PC-3 (cell line): ENCODE data around the gene ARHGAP4. TPM values are rescaled to one million over a fixed set of nuclear protein-coding genes. Genes with fewer than 3 reads are reported as not detected.

Experiments used
- ATAC-seq: fragments of 200-7000 bp; cut with Tn5 transposase; 2 replicates; pipeline ENCODE4 v1.9.1; 2020; ENCODE audit warnings: mild to moderate bottlenecking, moderate library complexity
- BruUV-seq: library from RNA; stranded (reverse); fragments of 400-500 nt; replicated peaks from 2 replicates; lab custom pipeline; 2021; lab: Mats Ljungman, UMichigan
- CTCF ChIA-PET: fragments of 300-600 bp; sonication (Branson Sonifier 250); formaldehyde crosslinking; loops from one replicate; lab custom pipeline; 2022; ENCODE audit warnings: antibody characterized with exemption; lab: Charles Lee
- POLR2A ChIA-PET: fragments of 300-600 bp; sonication (Branson Sonifier 250); formaldehyde crosslinking; loops from one replicate; lab custom pipeline; 2022; ENCODE audit warnings: antibody characterized with exemption; ENCODE audit not compliant: unreplicated experiment; lab: Charles Lee
- DNase-seq: peaks from one replicate; pipeline ENCODE4 v3.0.0-alpha.2; 2015
- H2AFZ ChIP-seq: fragments of 300-600 bp; sonication (generic); 2 replicates; pipeline ENCODE4 v1.6.0; 2016; ENCODE audit warnings: antibody characterized with exemption, low read length
- H3F3A ChIP-seq: fragments of 300-600 bp; sonication (generic); one replicate; pipeline ENCODE4 v1.6.0; 2017; ENCODE audit warnings: antibody characterized with exemption, low read length, control low read depth, mild to moderate bottlenecking; ENCODE audit not compliant: unreplicated experiment
- H3K27ac ChIP-seq: fragments of 300-600 bp; sonication (generic); 2 replicates; pipeline ENCODE4 v1.5.1; 2016; ENCODE audit warnings: mild to moderate bottlenecking, low read length
- H3K27me3 ChIP-seq: fragments of 300-600 bp; sonication (generic); 2 replicates; pipeline ENCODE4 v1.6.1; 2016; ENCODE audit warnings: low read length, mixed read lengths
- H3K36me3 ChIP-seq: fragments of 300-600 bp; sonication (generic); 2 replicates; pipeline ENCODE4 v1.6.1; 2016; ENCODE audit warnings: low read depth, mixed run types, low read length, mixed read lengths
- H3K4me1 ChIP-seq: fragments of 300-600 bp; sonication (generic); 2 replicates; pipeline ENCODE4 v1.5.1; 2016; ENCODE audit warnings: low read length; ENCODE audit not compliant: insufficient read depth
- H3K4me2 ChIP-seq: fragments of 300-600 bp; sonication (generic); 2 replicates; pipeline ENCODE4 v1.6.0; 2016; ENCODE audit warnings: low read length
- H3K4me3 ChIP-seq: fragments of 300-600 bp; sonication (generic); 2 replicates; pipeline ENCODE4 v1.5.1; 2016; ENCODE audit warnings: mild to moderate bottlenecking, low read length, mixed read lengths
- H3K79me2 ChIP-seq: fragments of 300-600 bp; sonication (generic); 2 replicates; pipeline ENCODE4 v1.6.1; 2017; ENCODE audit warnings: low read length, mixed read lengths
- H3K9ac ChIP-seq: fragments of 300-600 bp; sonication (generic); 2 replicates; pipeline ENCODE4 v1.6.0; 2016; ENCODE audit warnings: mild to moderate bottlenecking, low read length
- H3K9me2 ChIP-seq: fragments of 300-600 bp; sonication (generic); replicated peaks from 2 replicates; pipeline ENCODE4 v1.6.1; 2016; ENCODE audit warnings: mixed run types, low read length, mixed read lengths
- H3K9me3 ChIP-seq: fragments of 300-600 bp; sonication (generic); 2 replicates; pipeline ENCODE4 v1.6.1; 2016; ENCODE audit warnings: low read length, mixed read lengths
- H4K20me1 ChIP-seq: fragments of 300-600 bp; sonication (generic); 2 replicates; pipeline ENCODE4 v1.6.1; 2016; ENCODE audit warnings: low read length, mixed read lengths
- EZH2 ChIP-seq: fragments of 300-600 bp; sonication (generic); IDR thresholded peaks from one replicate; pipeline ENCODE4 v1.6.1; 2017; ENCODE audit warnings: antibody characterized with exemption, mild to moderate bottlenecking, low read length; ENCODE audit not compliant: unreplicated experiment
- EZH2phosphoT487 ChIP-seq: fragments of 300-600 bp; sonication (generic); IDR thresholded peaks from 2 replicates; pipeline ENCODE4 v1.6.1; 2018; ENCODE audit warnings: mild to moderate bottlenecking, antibody characterized with exemption, low read length, borderline replicate concordance
- intact Hi-C: fragments of 100-400 bp; cut with micrococcal nuclease; formaldehyde crosslinking; loops from 2 replicates; pipeline ENCODE4 v1.9.0; 2023
- total RNA-seq: library from RNA; depleted of rRNA; stranded (reverse); fragments of >200 nt; gene quantifications from 2 replicates; pipeline ENCODE4 v1.2.3, GENCODE V29; 2014
- TF ChIP-seq, protein P1 (sequence below): fragments of 300-600 bp; sonication (generic); conservative IDR thresholded peaks from 2 replicates; pipeline ENCODE4 v1.5.1; 2017; ENCODE audit warnings: antibody characterized with exemption, low read depth, mild to moderate bottlenecking, low read length

Gene ARHGAP4
- total RNA-seq, 1 experiment from 2014 or later, result 4.6 TPM

DNA sequence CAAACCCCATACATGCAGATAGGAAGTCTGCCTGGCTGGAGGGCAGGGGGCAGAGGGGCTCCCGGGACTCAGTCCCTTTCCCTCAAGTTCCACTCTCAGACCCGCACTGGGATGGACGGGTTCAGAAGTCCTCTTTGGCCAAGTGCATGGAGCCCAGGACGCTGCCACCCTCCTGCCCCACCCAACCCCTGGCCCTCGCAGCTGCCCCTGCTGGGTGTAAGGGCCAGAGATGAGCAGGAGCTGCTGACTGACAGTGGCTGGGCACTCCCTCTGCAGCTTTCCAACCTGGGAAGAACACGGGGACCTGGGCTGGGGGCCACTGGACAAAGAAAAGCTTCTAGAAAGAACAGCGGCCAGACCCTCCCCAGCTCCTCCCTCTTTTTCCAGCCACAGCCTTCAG, 43.5 kb downstream of the ARHGAP4 start:
- H3F3A ChIP-seq, result no peaks in the 10 kb centered on the region
- H4K20me1 ChIP-seq, result no peaks in the 10 kb centered on the region
- intact Hi-C loops, result no loop called here
- CTCF ChIA-PET, result no interaction called here
- DNase-seq, result no peak
- H3K9me2 ChIP-seq, result no peaks in the 10 kb centered on the region
- H3K27me3 ChIP-seq, result peaks cover 6% of the 10 kb centered on the region; the same call in 1 of the 2 replicates
- H3K27ac ChIP-seq, result no peak overlapping the region
- H2AFZ ChIP-seq, result no peak overlapping the region
- no peak overlapping the region for H3K4me3 ChIP-seq
- H3K4me2 ChIP-seq, result no peak overlapping the region
- no peak for ATAC-seq
- POLR2A ChIA-PET, result no interaction called here
- H3K9ac ChIP-seq, result no peak overlapping the region
- H3K79me2 ChIP-seq, result no peaks in the 10 kb centered on the region
- H3K9me3 ChIP-seq, result no peaks in the 10 kb centered on the region
- BruUV-seq, result no TSS peak
- peaks cover 9% of the 10 kb centered on the region; the same call in 1 of the 2 replicates for H3K4me1 ChIP-seq
- H3K36me3 ChIP-seq, result no peaks in the 10 kb centered on the region
- no peak for TF ChIP-seq EZH2phosphoT487
- TF ChIP-seq EZH2, result no peak
- TF ChIP-seq, protein P1, sequence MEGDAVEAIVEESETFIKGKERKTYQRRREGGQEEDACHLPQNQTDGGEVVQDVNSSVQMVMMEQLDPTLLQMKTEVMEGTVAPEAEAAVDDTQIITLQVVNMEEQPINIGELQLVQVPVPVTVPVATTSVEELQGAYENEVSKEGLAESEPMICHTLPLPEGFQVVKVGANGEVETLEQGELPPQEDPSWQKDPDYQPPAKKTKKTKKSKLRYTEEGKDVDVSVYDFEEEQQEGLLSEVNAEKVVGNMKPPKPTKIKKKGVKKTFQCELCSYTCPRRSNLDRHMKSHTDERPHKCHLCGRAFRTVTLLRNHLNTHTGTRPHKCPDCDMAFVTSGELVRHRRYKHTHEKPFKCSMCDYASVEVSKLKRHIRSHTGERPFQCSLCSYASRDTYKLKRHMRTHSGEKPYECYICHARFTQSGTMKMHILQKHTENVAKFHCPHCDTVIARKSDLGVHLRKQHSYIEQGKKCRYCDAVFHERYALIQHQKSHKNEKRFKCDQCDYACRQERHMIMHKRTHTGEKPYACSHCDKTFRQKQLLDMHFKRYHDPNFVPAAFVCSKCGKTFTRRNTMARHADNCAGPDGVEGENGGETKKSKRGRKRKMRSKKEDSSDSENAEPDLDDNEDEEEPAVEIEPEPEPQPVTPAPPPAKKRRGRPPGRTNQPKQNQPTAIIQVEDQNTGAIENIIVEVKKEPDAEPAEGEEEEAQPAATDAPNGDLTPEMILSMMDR, result no peak

DNA sequence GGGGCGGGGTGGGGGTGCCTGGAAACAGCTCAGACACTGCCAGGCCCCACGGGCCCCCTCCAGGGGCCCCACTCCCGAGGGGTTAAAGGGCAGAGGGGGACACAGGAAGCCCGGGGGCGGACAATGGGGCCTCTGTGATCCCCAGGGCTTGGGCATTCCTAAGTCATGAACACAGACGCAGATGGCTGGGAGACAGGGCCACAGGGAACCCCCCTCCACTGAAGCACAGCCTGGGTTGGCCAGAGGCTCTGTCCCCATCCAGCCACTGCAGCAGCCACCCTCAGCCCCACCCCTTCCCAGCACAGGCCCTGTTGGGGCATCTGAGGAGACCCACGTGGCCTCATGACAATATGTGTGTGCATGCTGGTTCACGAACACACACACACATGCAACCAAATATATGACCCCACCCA, 44.0 kb downstream of the ARHGAP4 start:
- H3F3A ChIP-seq, result no peaks in the 10 kb centered on the region
- H3K27me3 ChIP-seq, result peaks cover 6% of the 10 kb centered on the region; the same call in 1 of the 2 replicates
- H2AFZ ChIP-seq, result no peak overlapping the region
- TF ChIP-seq EZH2phosphoT487, result no peak
- TF ChIP-seq, protein P1, result no peak
- no peak for TF ChIP-seq EZH2
- DNase-seq (no peak), ATAC-seq (no peak)
- ChIA-PET CTCF (no interaction called here), POLR2A (no interaction called here)
- no peaks in the 10 kb centered on the region for H3K36me3 ChIP-seq
- no peak overlapping the region for H3K4me3 ChIP-seq
- H3K4me2 ChIP-seq, result no peak overlapping the region
- no peaks in the 10 kb centered on the region for H3K9me3 ChIP-seq
- no peak overlapping the region for H3K27ac ChIP-seq
- no TSS peak for BruUV-seq
- peaks cover 9% of the 10 kb centered on the region; the same call in 1 of the 2 replicates for H3K4me1 ChIP-seq
- H3K9me2 ChIP-seq, result no peaks in the 10 kb centered on the region
- no peak overlapping the region for H3K9ac ChIP-seq
- H3K79me2 ChIP-seq, result no peaks in the 10 kb centered on the region
- intact Hi-C loops, result no loop called here
- H4K20me1 ChIP-seq, result no peaks in the 10 kb centered on the region

DNA sequence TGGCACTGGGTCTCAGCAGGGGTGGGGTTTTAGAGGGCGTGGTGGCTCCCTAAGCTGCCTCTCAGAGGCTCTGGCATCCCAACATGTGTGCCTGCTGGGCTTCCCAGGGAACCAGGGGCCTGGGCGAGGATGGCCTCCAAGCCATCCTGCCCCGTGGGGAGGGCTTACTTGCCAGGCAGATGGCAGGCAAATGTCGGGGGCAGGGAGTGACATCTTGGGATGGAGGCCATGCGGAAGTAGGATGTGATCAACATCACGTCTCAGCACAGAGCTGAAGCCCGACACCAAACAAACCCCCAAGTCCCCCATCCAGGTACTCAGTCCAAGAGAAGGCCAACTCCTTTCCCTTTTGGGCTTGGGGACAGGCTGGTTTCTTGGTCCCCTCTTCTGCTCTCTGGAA, 44.8 kb downstream of the ARHGAP4 start:
- H3K4me3 ChIP-seq, result no peak overlapping the region
- no peak for DNase-seq
- no peak for TF ChIP-seq EZH2
- TF ChIP-seq, protein P1, result no peak
- TF ChIP-seq EZH2phosphoT487, result no peak
- no peaks in the 10 kb centered on the region for H3K9me2 ChIP-seq
- H3K27ac ChIP-seq, result no peak overlapping the region
- no peak overlapping the region for H3K9ac ChIP-seq
- H3K4me2 ChIP-seq, result no peak overlapping the region
- no TSS peak for BruUV-seq
- H3K4me1 ChIP-seq, result peaks cover 9% of the 10 kb centered on the region; the same call in 1 of the 2 replicates
- ATAC-seq, result no peak
- no peaks in the 10 kb centered on the region for H4K20me1 ChIP-seq
- no peaks in the 10 kb centered on the region for H3F3A ChIP-seq
- CTCF ChIA-PET, result no interaction called here
- intact Hi-C loops, result no loop called here
- no peak overlapping the region for H2AFZ ChIP-seq
- H3K27me3 ChIP-seq, result peaks cover 6% of the 10 kb centered on the region; the same call in 1 of the 2 replicates
- POLR2A ChIA-PET, result no interaction called here
- H3K79me2 ChIP-seq, result no peaks in the 10 kb centered on the region
- H3K9me3 ChIP-seq, result no peaks in the 10 kb centered on the region
- no peaks in the 10 kb centered on the region for H3K36me3 ChIP-seq
